Activated naive CD4-positive, alpha-beta T cell (primary cell): Measurements from ENCODE around the gene USP32.

Experiments used
- DNase-seq, 4 experiments: peaks; one replicate each; lab custom pipeline; 2025; lab: John Stamatoyannopoulos, UW

Gene USP32

GRCh38 chr17:60173304-60173819 is 218.6 kb downstream of the USP32 start:
- no peak for DNase-seq

GRCh38 chr17:60171753-60172079 is 220.2 kb downstream of the USP32 start:
- no peak for DNase-seq

DNA sequence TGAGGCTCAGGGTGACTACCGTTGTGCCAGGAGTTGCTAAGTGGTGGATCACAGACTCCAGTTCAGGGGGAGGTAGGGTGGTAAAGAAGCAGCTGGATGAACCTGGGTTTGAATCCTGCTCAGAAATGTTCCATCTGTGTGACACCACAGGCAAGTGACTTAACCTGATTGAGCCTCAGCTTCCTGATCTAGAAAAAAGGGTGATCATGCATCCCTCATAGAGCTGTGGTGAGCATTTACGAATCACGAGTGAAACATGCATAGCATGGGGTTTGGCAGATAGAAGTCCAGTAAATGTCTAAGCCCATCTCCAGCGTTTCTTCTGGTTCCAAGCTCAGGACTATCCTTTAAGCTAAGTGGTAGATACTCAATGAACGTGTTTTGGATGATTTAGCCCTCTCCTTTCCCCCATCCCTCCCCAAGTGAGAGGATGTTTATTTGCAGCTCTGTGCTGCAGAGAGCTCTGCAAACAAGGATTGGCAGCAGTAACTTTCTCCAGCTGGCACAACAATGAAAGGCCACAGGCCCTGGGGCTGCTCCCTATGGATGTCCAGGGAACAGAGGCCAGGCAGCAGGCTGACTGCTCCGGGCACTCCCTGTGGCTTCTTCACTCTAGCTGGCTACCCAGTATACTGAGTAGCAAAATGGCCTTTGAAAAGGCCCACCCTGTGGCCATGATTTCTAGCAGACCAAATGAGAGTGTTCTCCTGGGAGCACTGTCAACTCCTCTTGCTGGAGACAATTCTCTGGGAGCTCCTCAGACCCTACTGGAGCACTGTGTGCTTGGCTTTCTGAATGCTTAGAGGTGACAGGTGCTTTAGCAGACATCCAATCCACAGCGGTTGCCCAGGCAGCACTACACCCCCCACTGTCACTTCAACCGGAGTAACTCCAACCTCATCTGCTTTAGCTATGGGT is 220.8 kb downstream of the USP32 start:
- DNase-seq = no peak

GRCh38 chr17:60169921-60170817 is 221.8 kb downstream of the USP32 start:
- no peak for DNase-seq

GRCh38 chr17:60168654-60169053 is 223.3 kb downstream of the USP32 start:
- DNase-seq = no peak

GRCh38 chr17:60167065-60167741 is 224.7 kb downstream of the USP32 start:
- DNase-seq = no peak

- DNase-seq = no peak
These were observed 226.0 kb downstream of the USP32 start for GRCh38 chr17:60165971-60166370.

GRCh38 chr17:60165223-60165622 is 226.7 kb downstream of the USP32 start:
- no peak for DNase-seq

DNA sequence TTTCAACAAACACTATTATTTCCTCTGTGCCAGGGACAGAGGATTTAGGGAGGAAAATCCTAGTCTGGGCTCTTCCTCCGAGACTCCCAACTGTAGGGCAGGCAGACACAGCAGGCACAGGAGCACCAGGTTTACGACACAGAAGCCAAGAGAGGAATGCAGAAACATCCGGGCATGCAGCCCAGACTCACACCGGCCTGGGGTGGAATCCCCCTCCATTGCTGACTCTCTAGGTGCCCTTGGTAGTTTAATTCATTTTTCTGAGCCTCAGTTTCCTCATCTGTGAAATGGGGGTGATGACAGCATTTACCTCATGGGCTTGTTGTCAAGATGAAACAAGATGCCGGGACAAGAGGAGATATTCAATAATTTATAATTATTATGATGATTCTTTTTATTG is 227.2 kb downstream of the USP32 start:
- no peak for DNase-seq

DNA sequence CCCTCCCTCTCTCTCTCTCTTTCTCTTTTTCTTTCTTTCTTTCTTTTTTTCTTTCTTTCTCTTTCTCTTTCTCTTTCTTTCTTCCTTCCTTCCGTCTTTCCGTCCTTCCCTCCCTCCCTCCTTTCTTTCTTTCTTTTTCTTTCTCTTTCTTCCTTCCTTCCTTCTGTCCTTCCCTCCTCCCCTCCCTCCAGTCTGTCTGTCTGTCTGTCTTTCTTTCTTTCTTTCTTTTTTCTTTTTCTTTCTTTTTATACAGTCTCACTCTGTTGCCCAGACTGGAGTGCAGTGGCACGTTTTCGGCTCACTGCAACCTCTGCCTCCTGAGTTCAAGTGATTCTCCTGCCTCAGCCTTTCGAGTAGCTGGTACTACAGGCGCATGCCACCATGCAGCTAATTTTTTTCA is 227.8 kb downstream of the USP32 start:
- DNase-seq = no peak

- DNase-seq = no peak
These were observed 228.7 kb downstream of the USP32 start for GRCh38 chr17:60163108-60163784.

GRCh38 chr17:60161598-60162330 is 230.2 kb downstream of the USP32 start:
- no peak for DNase-seq

GRCh38 chr17:60160829-60161501 is 231.0 kb downstream of the USP32 start:
- no peak for DNase-seq

DNA sequence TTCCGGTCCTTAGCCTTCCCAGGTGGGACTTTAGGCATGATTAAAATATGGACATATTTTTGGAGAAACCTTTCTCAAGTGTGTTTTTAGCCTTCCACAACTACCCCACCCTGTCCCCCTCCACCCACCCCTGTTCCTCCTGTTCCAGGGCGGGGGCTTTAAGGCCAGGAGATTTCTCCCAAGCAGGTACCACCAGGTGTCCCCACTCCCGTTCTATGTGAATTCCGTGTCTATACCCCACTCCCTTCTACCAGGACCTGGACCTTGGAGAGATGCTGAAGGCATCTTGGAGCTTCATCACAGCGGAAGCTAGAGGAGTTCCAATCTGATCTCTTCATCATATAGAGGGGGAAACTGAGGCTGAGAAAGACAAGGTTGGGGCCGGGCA is 232.5 kb downstream of the USP32 start:
- no peak for DNase-seq

- DNase-seq = no peak
These were observed 233.0 kb downstream of the USP32 start for GRCh38 chr17:60158751-60159478.

GRCh38 chr17:60157487-60158040 is 234.4 kb downstream of the USP32 start:
- no peak for DNase-seq

DNA sequence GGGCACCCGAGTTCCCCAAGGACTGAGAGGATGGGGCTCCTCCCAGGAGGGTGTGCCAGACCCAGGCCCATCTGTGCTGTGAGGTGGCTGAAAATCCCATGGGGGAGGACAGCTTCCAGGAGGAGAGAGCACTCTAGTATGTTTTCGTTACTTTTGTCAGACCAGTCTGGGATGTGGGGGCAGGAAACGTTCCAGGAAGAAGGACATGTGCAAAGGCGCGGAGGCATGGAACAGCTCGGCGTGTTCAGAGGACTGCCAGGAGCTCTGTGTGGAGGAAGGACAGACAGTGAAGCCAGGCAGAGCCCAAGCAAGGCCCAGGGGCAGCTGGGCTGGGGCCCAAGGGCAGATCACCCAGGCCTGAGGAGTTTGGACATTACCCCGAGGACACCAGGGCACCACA is 235.2 kb downstream of the USP32 start:
- DNase-seq = no peak

DNA sequence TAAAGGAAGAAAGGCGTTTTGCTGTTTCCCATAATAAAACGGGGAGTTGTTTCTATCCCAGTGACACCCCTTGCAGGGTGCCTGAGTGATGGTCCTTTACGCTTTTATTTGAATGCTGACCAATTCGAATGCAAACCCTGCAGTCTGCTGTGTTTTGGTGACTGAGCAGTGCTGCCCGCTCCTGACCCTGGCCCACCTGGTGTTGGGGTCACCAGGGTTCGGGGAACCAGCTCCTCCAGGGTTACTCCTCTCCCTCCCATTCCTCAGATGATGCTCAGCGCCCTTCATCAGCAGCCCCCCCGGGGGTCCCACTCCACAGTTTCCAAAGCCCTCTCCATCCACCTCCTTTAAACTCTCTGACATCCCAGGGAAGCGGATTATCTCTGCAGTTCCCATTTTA is 236.1 kb downstream of the USP32 start:
- DNase-seq = no peak

DNA sequence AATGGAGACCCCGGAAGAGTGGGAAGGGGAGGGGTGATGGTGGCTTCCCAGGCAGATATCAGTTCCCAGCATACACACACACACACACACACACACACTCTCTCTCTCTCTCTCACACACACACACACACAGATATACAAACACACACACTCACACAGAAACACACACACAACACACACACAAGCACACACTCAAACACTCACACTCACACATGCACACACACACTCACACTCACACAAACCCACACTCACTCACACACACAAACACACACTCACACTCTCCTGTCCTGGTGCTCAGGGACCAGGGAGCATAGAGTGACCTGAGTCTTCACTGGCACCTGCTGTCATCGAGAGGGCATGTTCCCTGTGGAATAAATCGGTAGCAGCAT is 236.5 kb downstream of the USP32 start:
- DNase-seq = no peak
